Anterior cingulate cortex (tissue), 58 donors: ENCODE results near the gene EPB41L3.
A peak's percentile ranks its signal among the peaks of the same experiment; 100 is the strongest.

ENCODE experiments used
- DNase-seq, 58 donors: peaks; one replicate each; lab custom pipeline; 2025; lab: John Stamatoyannopoulos, UW

The EPB41L3 gene

DNA sequence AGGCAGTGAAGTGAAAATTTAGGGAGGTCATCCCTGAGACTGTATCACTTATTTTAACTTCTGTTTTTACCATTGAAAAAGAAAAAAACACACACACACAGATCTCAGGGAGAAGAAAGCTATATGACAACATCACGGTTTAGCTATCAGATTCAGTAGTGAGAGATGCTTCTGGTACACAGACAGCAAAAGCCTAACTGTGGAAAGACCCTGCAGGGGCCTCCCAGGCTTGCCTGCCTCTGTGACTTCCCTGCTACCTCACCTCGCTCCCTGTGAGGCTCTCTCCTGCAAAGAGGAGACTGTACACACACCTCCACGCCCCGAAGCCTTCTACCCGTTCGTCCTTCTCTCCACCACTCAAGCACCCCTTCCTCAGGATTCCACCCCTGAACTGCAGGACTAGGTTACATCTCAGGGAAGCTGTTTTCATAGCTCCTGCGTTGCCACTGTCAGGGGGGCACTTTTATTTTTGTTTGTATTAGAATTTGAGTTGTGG is 86.3 kb downstream of the EPB41L3 start:
- DNase-seq = no peak

- peak in 23 of 58 donors; percentile 8 to 53 (median 16) for DNase-seq
These were observed 87.0 kb downstream of the EPB41L3 start for GRCh38 chr18:5456577-5457461.

DNA sequence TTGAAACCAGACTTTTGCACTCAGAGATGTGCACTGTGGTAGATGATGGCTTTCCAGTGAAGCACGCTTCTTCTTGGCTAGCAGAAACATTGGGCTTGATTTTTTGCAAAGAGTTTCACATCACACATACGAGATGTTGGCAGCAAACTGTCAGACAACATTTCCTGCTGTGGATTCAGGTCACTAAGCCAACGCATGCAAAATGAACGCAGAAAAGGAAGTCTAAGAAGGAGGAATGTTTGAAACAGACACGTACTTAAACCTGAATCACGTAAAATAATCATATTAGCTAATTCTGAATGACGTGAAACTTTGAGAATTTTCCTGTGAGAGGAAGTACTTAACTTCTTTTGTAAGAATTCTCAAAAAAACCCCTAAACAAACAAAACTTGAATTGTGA is 88.1 kb downstream of the EPB41L3 start:
- DNase-seq = peak in 1 of 58 donors; percentile 13

DNA sequence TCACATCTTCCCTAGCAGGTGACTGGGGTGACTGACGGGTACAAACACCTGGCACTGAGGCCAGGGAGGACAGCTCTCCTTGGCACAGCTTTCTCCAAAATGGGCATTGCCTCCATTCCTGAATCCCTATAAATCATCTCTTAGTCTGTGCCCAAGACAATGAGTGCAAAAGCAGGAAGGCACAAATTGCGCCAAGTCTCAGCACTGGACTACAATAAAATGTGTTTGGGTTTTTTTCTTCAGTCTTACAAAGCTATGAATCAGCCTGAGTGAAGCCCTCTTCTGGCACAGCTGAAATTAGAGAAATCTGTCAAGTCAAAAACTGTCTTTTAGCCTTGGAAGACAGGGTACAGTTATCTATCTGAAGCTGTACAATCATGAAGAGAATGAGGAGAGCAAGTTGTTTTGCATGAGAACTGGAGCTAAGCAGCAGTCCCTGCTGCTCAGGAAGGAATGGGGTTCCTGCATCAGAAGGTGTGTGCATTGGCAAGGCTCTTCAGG is 90.8 kb downstream of the EPB41L3 start:
- DNase-seq = no peak

GRCh38 chr18:5451871-5452270 is 91.9 kb downstream of the EPB41L3 start:
- no peak for DNase-seq

DNA sequence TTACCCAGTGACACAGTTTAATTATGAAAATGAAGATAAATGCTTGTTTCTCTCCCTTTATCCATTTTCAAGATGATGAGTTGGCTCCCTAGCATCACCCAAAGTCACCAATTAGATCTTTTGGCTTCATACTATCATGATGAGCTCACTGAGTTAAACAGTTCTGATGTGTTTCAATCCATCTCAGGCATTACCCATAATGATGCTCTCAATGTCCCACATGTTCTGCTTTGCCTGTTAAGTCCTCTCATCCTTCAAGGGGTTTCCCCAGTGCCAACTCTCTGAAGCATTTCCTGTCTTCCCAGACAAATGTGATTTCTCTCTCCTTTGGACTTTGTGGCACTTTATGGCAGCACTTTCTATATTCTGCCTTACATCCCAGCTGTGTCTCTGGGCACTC is 92.6 kb downstream of the EPB41L3 start:
- DNase-seq = no peak

DNA sequence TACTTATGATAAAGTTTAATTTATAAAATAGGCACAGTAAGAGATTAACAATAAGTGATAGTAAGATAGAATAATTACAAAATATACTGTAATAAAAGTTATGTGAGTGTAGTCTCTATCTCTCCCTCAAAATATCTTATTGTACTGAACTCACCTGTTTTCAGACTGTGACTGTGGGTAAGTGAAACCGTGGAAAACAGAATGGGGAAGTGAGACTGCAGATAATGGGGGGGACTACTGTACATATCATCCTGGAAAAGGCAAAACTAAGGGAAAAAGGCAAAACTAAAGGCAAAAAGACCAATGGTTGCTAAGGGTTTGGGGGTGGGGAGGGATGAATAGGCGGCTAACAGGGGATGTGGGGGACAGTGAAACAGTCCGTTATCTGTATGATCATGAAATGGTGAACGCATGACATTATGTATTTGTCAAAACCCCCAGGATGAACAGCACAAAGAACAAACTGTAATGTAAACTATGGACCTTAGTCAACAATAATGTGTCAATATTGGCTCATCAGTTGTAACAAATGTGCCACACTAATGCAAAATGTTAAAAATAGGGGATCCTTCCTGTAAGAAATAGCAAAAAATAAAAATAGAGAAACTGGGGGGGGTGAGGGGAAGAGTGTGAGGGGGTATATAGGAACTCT is 93.8 kb downstream of the EPB41L3 start:
- no peak for DNase-seq

DNA sequence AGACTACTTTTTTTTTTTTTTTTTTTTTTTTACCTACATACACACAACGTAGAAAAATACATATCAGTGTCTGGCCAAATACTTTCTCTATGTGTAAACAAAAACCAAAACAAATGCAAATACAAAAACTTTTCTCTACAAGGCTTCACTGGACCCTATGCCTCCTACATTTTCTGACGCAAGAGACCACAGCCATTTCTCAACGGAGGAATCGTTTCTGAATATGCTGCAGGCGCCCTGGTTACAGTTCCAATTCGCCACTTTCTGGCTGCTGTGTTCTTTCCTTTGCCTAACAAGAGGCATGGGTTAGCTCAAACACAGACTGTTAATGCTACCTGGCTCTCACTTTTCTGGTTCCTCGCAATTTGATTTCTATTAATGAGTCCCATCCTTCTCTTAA is 96.4 kb downstream of the EPB41L3 start:
- no peak for DNase-seq

- DNase-seq = no peak
These were observed 99.0 kb downstream of the EPB41L3 start for GRCh38 chr18:5444847-5445246.

DNA sequence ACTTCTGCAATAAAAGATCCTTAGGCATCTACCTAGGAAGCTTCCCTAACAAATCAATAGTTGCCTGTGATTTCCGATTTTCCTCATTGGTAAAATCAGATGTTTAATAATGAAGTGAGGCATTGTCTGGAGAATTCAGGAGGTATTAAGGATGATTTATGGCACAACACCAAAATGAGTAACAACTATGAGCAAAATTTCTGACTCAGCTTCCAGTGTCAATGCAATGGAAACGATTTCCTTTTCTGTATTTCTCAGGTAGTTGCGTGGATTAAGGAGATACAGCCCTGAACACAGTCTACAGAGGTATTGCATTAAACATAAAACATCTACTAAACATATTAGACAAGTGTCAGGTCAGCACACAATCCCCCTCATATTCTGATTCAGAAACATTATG is 99.5 kb downstream of the EPB41L3 start:
- no peak for DNase-seq

- no peak for DNase-seq
These were observed 103.7 kb downstream of the EPB41L3 start for GRCh38 chr18:5439986-5440696.

DNA sequence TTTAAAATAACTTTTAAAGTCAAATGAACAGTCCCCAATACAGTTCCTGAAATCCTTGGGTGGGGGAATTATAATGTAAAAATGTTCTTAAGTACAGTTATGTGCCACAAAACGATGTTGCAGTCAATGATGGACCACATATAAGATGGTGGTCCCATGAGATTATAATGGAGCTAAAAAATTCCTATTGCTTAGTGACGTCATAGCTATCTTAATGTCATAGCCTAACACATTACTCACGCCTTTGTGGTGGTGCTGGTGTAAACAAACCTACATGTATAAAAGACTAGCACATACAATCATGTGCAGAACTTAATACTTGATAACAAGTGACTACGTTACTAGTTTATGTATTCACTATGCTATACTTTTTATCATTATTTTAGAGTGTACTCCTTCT is 109.4 kb downstream of the EPB41L3 start:
- DNase-seq = no peak

GRCh38 chr18:5431836-5432575 is 111.8 kb downstream of the EPB41L3 start:
- no peak for DNase-seq

GRCh38 chr18:5430131-5430530 is 113.7 kb downstream of the EPB41L3 start:
- DNase-seq = no peak

DNA sequence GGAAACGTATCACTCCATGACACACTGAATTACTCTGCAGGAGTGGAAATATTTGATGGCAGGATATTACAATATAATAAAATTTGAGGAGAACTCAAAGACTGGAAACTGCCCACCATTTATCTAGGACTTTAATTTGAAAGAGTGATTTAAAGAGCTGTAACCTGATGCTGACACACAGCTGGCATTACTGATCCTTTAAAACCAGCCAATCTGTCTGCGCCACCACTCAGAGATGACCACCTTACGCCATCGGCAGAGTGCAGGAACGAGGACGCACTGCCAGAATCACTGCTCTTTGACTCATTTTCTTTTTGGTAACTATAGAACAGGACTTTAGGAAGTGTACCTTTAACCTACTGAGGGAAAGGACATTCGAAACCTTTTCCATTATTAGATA is 114.1 kb downstream of the EPB41L3 start:
- DNase-seq = no peak

GRCh38 chr18:5425721-5426120 is 118.1 kb downstream of the EPB41L3 start:
- no peak for DNase-seq

DNA sequence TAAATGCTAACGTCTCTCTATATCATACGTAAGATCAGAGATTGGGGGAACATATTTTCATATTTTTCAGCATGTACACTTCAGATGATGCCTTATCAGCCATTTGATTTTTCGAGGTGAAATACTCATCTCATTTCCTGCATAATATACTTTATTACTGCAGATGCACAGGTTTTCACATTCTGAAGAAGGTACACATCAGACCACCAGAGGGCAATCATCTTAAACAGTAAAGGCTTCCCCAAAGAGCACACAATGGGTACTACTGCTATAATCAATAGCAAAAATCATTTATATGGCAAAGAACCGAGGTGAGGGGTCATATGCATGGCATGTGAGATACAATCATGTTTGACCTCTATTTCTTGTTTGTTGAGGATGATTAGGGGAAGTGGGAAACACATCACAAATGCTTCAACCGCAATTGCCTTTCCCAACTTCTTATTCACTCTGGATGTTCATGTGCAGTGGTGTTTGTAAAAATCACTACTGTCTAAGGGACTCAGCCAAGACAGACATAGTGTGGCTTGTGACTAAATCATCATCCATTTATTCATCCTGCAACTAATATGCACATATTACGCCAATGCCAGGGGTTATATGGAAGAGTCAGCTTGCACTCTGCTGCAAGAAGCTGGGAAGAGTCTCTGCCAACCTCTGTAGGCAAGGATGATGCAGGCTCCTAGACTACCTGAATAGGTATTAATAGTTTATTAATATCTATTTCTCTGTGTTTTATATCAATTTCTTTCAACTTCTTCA is 118.7 kb downstream of the EPB41L3 start:
- DNase-seq = peak in 2 of 58 donors; percentile 10 to 11

GRCh38 chr18:5422626-5423025 is 121.2 kb downstream of the EPB41L3 start:
- DNase-seq = no peak

GRCh38 chr18:5421981-5422380 is 121.8 kb downstream of the EPB41L3 start:
- no peak for DNase-seq
